Fibroblast of the conjunctiva (primary cell): ENCODE results near the gene CALR.
"Not testable (repeated sequence)": the region's sequence is repeated elsewhere in the genome, so short reads cannot be mapped to it uniquely, and the experiment has no call there.

ENCODE experiments used
- DNase-seq: peaks from one replicate; pipeline ENCODE4 v3.0.0-alpha.2; 2010; ENCODE audit warnings: low read depth

CALR gene

DNA sequence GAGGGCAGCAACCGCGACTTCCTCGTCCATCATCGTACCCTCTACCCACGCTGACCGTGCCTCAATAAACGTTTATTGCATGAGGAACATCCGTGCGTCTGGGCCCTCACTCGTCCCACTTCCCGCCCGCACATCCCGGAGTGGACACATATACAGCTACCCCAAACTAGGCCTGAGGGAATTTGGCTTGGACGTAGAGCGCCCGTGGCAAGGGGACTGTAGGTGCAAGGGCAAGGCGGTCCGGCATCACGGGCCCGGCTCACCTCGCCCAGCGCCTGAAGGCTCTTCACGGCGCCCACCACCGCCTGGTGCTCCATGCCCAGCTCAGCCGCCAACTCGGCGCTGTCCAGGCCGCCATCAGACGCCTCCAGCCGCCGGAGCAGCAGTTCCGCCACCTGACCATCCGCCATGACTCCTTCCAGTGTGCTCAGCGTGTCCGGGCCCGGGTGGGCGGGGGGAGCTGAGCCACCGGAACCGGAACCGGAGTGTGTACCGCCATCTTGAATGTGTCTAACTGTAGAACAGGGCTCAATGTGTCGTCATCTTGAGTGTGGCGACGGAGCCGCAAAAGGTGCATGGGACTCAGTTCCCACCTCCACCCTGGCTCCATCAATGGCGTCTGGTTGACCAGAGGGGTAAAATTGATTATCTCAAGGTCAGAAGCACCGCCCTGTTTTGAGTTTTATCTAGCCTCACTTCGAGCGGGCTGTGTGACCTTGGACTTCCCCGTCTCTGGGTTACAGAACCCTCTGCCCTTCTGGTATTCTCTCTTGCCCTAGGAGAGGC lies 4.9 kb upstream of the CALR start, which contains the start of gene FARSA:
FARSA (minus strand) TSS at position 425 of the 786 bp plus-strand sequence; CDS start at position 410, 15 bp downstream.
- peak; percentile 77 for DNase-seq

DNA sequence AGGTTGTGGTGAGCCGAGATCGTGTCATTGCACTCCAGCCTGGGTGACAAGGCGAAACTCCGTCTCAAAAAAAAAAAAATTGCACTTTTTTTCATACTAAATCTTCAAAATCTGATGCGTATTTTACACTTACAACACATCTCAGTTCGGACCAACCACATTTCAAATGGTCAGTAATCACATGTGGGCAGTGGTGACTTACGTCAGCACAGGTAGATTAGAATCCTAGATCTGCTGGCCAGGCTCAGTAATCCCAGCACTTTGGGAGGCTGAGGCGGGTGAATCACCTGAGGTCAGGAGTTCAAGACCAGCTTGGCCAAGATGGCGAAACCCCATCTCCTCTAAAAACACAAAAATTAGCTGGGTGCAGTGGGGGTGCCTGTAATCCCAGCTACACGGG lies 3.3 kb upstream of the CALR start:
- DNase-seq: no peak

DNA sequence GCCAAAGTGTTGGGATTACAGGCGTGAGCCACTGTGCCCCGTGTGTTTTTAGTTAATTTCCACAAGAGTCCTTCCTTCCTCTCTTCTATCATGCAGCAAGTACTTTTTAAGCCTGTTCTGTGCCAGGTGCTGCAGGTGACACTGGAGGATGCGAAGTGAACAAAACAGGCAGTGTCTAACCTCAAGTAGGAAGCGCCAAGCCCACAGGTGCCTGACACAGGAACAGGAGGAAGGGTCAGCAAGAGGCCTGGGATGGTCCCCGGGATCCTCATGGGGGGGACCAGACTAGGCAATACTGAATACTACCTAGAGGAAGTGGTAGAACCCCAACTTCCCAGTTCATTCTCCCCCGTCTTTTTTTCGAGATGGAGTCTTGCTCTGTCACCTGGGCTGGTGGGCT lies 1.8 kb upstream of the CALR start:
- DNase-seq: no peak

DNA sequence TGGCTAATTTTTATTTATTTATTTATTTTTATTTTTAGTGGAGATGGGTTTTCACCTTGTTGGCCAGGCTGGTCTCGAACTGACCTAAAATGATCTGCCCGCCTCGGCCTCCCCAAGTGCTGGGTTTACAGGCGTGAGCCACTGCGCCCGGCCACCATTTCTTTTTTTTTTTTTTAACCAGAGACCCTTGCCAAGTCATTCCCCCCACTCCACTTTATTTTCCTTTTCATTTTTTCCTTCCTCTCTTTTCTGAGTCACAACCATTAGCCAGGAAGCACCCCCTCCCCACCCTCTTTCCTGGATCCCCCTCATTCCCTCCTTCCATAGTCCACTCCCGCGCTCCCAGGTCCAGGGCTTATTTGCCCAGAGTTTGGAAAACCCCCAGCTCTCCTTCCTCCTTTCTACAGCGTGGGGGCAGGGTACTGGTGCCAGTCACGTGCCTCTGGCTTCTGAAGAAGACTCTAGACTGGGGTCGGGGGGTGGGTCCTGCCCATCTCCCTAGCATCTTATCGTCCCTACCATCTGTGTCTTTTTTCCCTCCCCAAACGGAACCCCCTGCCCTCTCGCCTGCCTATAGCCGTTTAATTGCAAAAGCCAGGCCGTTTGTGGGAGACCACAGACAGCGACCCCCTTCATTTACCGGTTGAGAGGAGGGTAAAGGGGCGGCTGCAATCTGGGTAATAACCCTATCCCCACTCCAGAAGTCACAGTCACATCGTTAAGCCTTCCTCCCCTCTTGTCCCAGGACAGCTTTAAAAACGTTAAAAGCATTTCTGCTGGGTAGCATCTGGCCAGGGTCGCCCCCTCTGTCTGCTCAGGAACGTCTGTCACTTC lies 1.1 kb upstream of the CALR start:
- DNase-seq: no peak

DNA sequence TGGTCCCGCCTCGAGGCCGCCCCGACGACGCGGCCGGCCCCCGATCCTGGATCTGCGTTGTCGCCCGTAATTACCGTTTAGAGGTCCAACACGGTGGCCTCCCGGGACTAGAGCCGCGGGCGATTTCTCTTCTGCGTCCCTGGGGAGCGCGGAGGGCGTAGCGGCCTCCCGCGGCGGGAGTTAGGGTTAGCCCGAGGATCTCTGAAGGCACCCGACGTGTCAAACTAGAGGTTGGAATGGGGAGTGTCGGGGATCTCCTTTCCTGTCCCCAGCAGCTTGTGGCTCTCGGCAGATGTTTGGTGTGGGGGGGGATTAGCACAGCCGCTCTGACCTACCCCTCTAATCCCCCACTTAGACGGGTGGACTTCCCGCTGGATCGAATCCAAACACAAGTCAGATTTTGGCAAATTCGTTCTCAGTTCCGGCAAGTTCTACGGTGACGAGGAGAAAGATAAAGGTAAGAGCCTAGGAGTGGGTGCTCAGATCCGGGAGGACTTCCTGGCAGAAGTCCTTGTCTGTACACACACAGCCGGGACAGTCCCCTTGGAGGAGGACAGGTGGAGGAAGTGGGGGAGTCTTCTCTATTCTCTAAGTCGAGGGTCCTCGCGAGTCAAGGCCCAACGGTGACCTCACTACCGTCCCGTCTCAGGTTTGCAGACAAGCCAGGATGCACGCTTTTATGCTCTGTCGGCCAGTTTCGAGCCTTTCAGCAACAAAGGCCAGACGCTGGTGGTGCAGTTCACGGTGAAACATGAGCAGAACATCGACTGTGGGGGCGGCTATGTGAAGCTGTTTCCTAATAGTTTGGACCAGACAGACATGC lies 581 bp downstream of the CALR start:
- no peak for DNase-seq

DNA sequence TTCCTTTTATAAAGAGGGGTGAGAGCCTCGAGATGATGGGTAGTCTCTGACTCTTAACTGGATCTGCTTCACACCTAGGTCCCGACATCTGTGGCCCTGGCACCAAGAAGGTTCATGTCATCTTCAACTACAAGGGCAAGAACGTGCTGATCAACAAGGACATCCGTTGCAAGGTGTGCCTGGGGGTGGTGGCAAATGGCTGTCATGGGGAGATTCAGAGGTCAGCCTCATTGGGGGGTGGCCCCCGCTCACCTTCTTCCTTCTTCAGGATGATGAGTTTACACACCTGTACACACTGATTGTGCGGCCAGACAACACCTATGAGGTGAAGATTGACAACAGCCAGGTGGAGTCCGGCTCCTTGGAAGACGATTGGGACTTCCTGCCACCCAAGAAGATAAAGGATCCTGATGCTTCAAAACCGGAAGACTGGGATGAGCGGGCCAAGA lies 1.6 kb downstream of the CALR start:
- no peak for DNase-seq

DNA sequence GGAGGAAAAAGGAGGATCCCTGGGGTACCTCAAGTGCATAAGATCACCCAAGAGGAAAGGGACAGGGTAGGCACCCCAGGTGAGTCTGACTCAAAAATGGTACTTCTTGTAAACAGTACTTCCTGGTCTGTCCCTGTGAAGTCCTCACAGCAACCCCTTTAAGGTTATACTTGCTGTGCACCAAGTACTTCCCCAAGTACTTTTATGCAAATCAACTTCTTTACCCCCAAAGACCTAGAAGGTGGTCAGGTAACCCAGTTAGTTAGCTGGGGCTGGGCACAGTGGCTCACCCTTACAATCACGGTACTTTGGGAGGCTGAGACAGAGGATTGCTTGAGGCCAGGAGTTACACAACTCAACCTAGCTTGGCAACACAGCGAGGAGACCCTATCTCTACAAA lies 2.5 kb downstream of the CALR start:
- DNase-seq: no peak

DNA sequence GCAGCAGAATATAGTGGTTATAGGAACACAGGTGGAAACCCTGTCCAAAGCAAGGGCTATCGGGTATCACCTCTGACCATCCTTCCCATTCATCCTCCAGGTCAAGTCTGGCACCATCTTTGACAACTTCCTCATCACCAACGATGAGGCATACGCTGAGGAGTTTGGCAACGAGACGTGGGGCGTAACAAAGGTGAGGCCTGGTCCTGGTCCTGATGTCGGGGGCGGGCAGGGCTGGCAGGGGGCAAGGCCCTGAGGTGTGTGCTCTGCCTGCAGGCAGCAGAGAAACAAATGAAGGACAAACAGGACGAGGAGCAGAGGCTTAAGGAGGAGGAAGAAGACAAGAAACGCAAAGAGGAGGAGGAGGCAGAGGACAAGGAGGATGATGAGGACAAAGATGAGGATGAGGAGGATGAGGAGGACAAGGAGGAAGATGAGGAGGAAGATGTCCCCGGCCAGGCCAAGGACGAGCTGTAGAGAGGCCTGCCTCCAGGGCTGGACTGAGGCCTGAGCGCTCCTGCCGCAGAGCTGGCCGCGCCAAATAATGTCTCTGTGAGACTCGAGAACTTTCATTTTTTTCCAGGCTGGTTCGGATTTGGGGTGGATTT lies 5.1 kb downstream of the CALR start:
- no peak for DNase-seq

DNA sequence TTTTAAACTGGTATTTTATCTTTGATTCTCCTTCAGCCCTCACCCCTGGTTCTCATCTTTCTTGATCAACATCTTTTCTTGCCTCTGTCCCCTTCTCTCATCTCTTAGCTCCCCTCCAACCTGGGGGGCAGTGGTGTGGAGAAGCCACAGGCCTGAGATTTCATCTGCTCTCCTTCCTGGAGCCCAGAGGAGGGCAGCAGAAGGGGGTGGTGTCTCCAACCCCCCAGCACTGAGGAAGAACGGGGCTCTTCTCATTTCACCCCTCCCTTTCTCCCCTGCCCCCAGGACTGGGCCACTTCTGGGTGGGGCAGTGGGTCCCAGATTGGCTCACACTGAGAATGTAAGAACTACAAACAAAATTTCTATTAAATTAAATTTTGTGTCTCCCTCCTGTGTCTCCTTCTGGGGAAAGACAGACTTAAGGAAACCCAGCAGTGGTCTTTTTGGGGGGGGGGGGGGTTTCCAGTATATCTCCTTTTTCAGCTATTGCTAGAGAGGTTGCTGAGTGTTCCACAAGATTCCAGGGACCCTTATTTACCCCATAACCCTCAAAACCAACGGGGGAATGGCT lies 5.8 kb downstream of the CALR start:
- DNase-seq: no peak

DNA sequence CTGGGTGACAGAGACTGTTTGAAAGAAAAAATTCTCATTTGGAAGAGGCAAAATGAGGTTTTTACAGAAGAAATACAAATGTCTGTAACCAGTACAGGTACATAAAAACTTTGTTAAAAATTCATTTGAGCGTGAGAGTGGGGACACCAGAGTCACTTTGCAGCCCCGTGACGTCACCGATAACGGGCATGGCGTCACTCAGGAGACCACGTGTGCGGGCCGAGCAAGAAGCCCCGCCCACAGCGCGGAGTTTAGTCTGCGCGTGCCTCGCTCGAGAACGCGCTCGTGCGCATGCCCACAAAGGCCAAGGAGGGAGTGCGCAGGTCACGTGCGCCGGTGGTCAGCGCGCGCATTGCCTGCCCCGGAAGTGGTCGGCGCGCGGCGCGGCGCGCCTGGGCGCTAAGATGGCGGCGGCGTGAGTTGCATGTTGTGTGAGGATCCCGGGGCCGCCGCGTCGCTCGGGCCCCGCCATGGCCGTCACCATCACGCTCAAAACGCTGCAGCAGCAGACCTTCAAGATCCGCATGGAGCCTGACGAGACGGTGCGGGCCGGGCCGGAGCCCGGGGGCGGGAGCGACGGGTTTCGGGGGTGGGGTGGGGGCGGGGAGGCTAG lies 7.2 kb downstream of the CALR start, which contains the start of gene RAD23A:
RAD23A (plus strand) TSS at position 384 of the 613 bp plus-strand sequence; CDS start at position 471, 87 bp downstream.
- peak; percentile 96 for DNase-seq

DNA sequence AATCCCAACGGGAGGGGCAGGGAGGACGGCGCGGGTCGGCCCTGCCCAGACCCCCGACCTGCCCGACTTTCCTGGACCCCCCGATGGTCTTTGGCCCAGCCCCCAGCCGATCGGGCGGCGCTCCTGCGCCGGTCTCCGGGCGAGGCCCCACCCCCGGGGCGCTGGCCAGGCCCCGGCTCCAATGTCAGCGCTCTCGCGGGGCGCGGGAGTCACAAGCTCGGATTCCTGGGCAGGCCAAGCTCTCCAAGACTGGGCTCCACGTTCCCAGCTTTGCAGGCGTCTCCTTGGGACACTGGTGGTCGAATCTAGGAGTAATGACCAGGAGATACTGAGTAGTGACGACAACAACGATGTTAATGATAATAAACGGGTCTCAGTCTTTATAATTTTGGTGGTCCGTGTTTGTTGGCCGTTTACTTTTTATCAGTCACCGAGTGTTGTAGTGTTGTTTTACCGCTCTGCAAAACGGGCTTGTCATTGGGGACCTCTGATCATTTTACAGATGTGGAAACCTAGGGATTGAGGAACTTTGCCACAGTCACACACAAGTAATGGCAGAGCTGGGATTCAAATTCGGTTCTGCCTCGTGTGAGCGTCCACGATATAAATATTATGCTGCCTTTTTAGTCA lies 7.8 kb downstream of the CALR start:
- peak; percentile 43 for DNase-seq

DNA sequence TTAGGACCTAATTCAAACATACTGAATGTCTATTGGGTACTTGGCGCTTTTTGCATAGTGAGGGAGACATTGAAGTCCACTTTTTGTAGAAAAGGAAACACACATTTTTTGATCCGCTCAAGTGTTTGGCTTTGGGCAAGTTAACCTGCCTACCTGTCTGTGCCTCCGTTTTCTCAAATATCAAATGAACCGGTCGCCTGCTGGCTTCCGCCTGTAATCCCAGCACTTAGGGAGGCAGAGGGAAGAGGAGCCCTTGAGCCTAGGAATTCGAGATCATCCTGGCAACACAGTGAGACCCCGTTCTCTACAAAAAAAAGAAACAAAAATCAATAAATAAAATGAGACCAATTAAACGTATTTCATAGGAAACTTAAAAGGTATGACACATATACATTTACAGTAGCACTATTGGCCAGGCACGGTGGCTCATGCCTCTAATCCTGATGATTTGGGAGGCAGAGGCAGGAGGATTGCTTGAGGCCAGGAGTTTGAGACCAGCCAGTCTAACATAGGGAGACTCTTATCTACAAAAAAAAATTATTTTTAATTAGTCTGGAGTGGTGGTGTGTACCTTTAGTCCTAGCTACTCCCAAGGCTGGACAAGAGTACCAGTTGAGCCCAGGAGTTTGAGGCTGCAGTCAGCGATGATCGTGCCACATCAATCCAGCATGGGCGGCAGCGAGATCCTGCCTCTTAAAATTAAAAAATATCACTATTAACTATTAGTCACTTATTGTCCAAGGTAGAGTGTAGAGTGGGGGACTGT lies 8.5 kb downstream of the CALR start:
- no peak for DNase-seq

DNA sequence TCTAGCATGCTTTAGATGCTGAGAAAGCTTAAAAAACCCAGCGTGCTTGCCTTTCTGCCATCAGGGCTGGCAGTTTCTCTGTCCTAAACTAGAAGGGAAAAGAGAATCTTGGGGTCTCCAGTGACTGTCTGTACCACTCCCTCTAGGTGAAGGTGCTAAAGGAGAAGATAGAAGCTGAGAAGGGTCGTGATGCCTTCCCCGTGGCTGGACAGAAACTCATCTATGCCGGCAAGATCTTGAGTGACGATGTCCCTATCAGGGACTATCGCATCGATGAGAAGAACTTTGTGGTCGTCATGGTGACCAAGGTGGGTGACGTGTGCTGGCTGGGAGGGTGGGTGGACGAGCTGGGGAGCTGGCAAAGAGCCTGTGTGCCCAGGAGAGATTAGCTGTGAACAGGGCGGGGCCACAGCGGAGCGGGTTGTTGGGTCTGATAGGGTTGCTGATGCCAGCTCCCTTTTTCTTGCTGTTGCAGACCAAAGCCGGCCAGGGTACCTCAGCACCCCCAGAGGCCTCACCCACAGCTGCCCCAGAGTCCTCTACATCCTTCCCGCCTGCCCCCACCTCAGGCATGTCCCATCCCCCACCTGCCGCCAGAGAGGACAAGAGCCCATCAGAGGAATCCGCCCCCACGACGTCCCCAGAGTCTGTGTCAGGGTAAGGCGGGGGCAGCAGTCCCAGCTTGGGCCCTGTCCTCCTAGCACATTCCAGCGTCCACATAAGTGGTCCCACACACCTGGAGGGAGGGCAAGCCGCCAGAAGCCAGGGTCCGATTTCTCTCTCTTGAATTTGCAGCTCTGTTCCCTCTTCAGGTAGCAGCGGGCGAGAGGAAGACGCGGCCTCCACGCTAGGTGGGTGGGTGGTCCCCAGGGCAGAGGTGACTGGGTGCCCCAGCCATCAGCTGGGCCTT lies 9.5 kb downstream of the CALR start:
- DNase-seq: no peak

DNA sequence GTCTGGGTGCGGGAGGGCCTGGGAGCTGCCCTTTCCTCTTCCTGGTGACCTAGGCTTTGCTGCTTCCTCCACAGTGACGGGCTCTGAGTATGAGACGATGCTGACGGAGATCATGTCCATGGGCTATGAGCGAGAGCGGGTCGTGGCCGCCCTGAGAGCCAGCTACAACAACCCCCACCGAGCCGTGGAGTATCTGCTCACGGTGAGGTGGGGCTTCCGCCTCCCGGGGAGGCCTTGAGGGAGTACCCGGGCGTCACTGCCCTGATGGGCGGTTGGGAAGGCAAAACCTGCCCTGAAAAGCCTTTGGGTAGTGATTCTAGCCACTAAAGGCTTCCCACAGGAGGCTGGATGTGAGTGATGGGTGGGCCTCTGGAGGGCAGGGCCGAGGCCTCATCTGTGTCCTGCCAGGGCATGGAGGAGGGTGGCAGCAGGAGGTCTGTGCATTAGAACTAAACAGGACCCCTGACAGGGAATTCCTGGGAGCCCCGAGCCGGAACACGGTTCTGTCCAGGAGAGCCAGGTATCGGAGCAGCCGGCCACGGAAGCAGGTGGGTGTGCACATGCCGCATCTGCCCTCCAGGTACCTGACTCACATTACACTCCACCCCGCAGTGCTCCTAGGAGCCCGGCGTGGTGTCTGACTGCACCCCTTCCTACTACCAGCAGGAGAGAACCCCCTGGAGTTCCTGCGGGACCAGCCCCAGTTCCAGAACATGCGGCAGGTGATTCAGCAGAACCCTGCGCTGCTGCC lies 10.4 kb downstream of the CALR start:
- DNase-seq: no peak

DNA sequence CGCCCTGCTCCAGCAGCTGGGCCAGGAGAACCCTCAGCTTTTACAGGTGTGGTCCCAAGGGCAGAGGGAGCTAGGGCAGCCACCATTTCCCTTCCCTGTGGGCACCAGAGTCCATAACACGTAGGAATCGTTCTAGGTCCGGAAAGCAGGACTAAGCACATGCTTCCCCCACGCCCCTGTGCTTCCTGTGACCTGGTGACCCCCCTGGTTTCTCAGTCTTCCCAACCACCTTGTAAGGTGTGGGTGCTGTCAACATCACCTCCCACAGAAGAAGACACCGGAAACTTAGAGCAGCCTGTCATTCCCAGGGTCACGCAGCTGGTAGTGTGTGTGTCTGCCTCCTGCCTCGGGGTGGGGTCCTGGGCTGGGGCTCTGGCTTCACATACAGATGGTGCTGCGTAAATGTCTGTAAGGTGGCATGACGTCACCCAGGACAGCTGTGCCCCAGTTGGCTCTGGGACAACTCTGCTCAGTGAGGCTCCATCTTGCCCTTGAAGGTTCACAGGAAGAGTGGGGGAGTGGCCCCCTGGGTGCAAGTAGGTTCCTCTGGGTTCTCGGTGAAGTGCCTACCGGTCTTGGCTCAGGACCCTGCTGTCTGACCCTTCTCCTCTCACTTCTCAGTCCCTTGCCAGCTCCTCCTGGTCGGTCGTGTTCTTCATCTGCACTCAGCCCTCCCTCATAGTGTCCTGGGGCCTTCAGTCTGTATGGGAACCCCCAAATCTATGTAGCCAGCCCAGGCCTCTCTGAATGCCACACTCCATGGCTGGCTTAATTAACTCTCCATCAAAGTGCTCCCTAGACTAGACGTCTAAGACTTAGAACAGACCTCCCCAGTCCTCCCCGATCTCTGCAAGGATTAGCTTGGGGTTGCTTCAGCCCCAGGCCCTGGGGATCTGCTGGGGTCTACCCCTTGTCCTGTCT lies 11.2 kb downstream of the CALR start:
- no peak for DNase-seq

DNA sequence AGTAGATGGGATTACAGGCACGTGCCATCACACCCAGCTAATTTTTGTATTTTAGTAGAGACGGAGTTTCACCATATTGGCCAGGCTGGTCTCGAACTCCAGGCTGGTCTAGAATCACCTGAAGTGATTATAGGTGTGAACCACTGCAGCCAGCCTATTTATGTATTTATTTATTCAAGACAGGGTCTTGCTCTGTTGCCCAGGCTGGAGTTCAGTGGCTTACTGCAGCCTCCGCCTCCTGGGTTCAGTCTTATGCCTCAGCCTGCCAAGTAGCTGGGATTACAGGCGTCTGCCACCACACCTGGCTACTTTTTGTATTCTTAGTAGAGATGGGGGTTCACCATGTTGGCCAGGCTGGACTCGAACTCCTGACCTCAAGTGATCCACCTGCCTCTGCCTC lies 13.6 kb downstream of the CALR start:
- DNase-seq: not testable (repeated sequence)
